Upper lobe of left lung (tissue), 4 donors: ENCODE data around the gene TRIM29.
"Not testable (repeated sequence)": the region's sequence is repeated elsewhere in the genome, so short reads cannot be mapped to it uniquely, and the experiment has no call there.

Source experiments
- CTCF ChIP-seq, 6 experiments: fragments of 450-650 bp in 4 of 6; fragments of 200-600 bp in 2 of 6; sonication (generic) in 2 of 6; IDR thresholded peaks; one replicate each; pipeline ENCODE4 v1.5.1; 2016 to 2019; ENCODE audit warnings: antibody characterized with exemption in 6 of 6
- EP300 ChIP-seq, 4 donors: sonication (generic); formaldehyde crosslinking; IDR thresholded peaks; one replicate each; pipeline ENCODE4 v1.5.1; 2017; ENCODE audit warnings: antibody characterized with exemption in 4 of 4, control low read depth in 2 of 4
- POLR2A ChIP-seq, 4 donors: fragments of 450-650 bp; IDR thresholded peaks; one replicate each; pipeline ENCODE4 v1.5.1; 2016 to 2017; ENCODE audit warnings: antibody characterized with exemption in 4 of 4, mild to moderate bottlenecking in 2 of 4
- POLR2AphosphoS5 ChIP-seq, 2 donors: sonication (generic); formaldehyde crosslinking; IDR thresholded peaks; one replicate each; pipeline ENCODE4 v1.5.1; 2017; ENCODE audit warnings: antibody characterized with exemption in 2 of 2

GRCh38 chr11:120143472-120143871 lies 5.6 kb upstream of the TRIM29 start:
- TF ChIP-seq POLR2A, POLR2AphosphoS5, CTCF, EP300 (IDR thresholded peaks at IDR 0.05): not testable (repeated sequence)
